HG03039 (cell line): ENCODE results near the gene GRIK3.

Experiments used
- ATAC-seq: cut with Tn5 transposase; IDR thresholded peaks from one replicate; pipeline ENCODE4 v1.9.1; 2021; ENCODE audit warnings: mild to moderate bottlenecking, moderate library complexity; ENCODE audit not compliant: unreplicated experiment

The GRIK3 gene

DNA sequence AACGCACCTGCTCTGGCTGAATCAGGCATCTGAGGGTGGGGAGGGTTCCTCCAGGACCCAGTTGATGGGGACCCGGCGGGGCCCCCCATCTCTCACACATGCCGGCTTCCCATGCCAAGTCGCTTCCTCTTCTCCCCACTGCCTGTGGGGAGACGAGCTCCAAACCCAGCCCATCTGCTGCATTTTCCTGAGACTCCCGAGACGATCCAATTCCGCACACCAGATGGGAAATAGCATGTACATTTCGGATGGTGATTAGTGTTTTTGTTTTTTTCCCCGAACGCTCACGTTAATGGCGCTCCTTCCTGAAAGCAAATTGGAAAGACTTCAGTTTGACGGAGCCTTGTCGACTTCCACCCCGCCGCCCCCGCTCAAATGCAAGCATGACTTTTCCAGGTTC is 13.2 kb upstream of the GRIK3 start:
- no peak for ATAC-seq

DNA sequence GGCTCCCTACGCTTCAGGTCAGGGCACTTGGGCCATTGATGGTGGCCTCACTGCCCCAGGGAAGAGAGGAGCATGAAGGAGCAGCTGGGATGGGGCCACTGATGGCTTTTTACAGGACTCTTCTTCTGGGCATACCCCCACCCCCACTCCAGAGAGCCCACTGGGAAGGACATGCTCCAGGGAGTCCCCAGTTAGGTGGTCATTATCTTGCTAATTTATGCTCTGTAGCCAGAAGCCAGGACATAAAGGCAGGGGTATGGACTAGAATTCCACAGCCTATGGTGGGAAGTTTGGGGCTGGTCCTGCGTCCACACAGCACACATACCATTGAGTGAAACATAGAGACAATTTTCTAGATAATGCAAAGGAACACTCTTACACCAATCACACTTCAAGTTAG is 8.8 kb upstream of the GRIK3 start:
- ATAC-seq: no peak

DNA sequence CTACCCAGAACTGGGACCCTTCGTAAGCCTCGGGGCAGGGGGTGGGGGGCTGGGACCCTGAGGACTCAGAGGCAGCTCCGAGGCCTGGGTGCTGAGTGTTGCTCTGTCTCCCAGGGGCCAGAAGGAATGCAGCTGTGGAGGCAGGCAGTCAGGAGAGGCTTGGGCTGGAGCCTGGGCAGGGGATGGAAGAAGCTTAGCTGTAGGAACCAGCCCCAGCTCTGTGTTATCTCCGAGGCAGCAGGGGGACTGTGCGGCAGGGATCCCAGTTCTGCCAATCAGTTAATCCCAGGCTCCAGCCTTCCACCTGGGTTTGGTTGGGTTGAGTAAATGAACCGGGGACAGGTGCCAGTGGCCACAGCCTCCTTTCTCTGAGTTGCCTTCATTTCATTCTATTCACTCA is 8.2 kb upstream of the GRIK3 start:
- no peak for ATAC-seq

DNA sequence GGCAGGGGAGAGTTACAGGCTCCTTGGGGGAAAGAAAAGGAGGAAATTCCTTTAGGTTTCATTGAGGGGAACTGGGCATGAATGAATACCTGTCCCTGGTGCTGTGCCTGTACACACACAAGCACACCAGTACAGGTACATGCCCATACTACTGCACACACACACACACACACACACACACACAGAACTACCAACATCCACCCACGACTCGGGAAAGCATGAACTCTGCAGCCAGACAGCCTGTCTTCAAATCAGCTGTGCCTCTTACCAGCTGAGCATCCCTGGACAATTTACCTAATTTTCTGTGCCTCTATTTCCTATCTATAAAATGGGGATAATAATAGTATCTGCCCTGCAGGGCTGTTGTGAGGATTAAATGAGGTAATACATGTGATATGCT is 7.2 kb upstream of the GRIK3 start:
- no peak for ATAC-seq

DNA sequence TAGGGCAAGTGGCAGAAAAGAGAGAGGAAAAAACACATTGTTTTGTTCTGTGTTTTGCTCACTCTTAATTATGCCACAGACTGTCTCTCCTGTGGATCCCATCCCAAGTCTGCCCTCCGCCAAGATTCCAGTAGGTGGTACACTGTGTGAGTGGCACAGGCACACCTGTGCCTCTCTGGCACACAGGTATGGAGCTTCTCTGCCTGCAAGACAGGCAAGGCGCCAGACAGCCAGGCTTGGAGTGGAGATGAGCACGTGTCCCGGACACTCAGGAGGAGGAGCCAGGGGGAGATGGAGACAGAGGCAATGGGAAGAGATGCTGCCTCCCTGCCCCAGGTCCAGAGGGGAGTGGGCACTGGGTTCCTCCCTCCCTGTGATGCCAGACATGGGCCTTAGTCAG is 6.5 kb upstream of the GRIK3 start:
- no peak for ATAC-seq

DNA sequence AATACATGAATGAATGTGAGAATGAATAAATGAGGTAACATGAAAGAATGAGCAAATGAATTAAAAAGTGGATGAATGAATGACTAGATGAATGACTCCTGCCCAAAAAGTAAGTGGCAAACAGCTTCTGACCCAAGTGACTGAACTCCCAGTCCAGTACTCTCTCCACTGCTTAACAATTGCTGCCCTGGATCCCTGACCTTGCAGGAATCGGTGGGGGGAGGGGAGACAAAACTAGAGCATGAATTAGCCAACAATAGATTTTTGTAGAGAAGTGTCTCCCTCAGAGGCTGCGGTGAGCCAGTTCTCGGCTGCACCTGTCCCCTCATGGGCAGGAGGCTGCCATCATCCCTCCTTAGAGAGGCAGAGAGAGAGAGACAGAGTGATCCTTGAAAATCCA is 5.9 kb upstream of the GRIK3 start:
- ATAC-seq: no peak

DNA sequence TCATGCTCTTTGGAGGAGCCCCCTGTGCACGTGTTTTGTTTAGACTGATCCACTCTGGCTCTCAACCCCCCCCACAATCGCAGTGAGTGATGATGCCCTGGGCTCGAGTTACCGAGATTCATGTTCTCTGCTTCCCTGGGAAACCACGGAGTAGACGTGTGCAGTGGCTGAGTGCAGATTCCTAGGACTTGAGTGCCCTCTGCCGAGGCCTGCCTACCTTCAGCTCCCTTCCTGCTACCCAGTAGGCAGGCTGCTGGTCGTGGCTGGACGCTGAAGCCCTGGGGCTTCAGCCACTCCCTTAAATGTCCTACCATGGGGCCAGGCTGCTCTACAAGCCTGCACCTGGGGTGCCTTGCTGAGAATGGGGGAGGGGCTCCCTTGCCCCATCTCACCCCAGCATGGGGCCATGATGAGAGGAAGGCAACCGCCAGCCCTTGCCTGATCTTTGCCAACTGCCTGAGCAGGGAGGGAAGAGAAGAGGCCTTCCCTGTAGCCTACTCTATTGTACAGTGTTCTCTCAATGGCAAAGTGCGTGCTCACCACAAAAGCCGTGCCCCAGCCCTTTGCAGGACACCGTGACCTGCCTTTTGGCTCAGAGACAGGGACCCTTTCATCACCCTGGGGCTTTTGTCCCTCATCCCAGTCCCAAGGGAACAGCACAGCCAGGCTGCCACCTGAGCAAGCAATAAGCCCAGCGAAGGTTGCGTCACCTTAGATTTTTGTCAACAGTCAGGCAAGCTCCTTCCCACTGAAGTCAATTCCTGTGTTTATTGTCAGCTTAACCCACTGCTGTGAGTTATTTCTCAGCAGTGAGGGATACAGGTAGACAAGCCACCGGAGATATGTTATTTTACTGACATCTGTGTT is 4.1 kb upstream of the GRIK3 start:
- no peak for ATAC-seq

DNA sequence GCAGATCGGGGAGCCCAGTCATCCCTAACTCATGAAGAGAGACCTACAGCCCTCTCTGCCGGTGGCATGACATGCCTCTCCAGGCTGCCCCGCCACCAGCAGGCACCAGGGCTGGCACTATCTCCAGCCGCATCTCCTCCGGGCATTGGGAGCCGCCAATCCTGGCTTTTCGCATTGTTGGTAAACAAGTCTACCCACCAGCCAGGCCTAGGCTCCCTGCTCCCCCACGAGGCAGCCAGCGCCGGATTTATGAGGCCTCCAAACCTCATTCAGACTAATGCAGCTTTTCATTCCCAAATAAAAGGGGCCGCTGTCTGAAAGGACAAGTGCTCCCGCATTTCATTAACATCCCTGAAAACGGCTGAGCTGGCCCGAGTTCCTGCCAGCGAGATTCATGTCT is 3.4 kb upstream of the GRIK3 start:
- no peak for ATAC-seq

DNA sequence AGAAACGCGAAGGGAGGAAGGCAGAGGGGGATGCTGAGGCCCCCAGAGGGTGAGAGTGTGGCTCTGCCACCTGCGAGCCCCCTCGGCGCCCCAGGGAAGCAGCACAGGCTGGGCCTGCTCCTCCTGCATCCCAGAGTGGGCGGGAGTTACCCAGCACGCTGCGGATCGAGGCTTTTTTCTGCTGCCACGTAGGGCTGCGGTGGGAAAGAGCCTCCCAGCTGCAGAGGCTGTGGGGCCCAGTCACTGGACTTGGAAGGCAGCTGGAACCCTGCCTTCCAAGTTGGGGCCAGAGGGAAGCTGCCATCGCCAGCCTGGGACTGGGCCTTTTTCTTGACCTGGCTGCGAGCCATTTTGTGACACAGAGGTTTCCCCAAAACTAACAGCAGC is 2.3 kb upstream of the GRIK3 start:
- ATAC-seq: no peak

DNA sequence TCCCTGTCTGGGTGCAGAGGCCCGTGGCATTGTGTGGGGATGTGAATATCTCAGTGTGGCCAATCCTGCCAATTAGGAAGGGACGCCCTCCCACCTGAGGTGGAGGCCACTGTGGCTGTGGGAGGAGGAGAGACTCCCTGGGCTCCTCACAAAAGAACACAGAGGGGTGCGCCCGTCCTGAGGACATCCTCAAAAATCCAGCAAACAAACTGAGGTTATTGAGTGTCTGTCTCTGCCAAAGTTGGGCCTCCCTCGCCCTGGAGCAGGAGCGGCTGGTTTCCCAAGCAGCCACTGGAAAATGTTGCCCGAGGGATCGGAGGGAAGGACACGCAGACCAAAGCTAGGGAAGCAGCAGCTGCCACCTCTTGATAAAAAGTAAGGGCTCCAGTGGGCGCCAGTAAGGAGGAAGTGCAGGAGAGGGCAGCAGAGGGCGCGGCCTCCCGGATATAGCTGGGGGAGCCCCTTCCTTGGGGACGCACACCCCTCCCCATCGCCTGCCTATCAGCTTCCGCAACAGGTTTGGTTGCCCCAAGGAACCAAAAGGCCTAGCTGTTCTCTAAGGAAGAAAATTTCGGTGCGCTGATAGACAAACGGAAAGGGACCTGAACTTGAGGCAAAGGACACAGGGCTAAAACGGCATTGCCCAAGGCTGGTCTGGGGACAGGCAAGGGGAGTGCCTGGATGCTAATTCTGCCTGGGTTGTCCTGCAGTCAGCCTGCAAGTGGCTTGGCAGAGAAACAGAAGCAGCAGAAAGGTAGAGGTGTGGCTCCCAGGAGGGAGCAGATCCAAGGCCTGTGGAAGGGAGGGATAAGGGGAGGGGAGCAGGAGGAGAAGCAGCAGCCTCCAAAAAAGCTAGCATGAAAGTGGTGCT is 1.7 kb upstream of the GRIK3 start:
- ATAC-seq: no peak

DNA sequence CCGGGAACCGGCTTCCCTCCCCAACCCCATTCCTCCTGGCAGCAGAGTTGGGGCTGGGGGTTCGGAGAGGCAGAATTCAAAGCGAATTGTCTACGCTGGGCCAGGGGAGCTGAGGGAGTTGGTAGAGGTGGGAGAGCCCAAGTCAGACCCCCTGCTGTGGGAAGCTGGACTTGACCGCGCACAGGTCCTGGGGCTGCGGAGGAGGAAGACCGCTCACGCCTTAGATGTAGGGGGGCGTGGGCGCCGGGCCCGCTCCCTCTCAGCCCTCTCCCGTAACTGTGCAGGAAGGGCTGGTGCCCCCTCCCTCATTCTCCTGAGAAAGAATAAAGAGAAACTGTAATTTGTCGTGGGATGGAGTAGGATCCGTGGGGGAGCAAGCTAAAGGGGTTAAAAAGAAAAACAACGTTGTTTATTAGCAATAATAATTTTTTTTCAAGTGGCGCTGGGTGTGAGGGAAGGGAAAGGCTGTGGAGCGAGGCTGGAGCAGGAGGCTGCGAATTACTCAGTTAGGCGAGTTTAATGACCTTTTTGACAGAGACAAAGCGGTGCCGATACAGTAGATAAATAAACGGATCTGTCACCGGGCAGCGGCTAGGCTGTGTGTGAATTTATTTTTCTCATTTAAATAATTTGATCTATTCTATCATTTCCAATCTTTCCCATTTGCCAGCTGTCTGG is 838 bp upstream of the GRIK3 start:
- no peak for ATAC-seq

DNA sequence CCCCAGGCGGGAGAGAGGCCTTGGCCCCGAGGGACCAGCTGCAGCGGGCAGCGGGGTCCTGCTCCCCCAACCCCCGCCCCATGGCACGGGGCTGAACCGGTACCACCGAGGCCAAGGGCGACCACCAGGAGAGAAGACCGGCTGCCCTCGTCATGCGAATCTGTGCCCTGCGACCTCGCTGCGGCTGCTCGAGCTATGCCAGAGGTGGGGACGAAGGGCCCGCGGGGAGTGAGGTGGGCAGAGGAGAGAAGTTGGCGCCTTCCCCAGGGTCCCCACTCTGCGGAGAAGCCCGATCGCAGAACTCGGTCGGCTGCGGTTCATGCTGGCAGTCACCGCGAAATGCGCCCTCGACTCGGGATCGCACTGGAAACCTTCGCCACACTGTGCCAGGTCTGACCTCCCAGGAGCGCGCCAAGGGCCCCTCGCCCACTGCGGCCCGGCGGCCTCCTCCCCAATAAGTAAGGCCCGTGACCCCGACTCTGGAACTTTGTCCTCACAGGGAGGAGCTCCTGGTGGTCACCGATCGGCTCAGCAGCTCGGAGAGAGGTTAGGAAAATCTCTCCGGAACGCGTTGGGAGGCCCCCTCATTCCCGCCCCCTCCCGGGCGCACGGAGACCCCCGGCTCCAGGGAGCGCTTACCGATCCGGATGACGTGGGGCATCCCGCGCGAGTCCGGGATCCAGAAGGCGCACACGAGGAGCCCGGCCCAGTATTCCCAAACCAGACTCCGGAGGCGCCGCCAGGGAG is 787 bp downstream of the GRIK3 start:
- ATAC-seq: no peak

DNA sequence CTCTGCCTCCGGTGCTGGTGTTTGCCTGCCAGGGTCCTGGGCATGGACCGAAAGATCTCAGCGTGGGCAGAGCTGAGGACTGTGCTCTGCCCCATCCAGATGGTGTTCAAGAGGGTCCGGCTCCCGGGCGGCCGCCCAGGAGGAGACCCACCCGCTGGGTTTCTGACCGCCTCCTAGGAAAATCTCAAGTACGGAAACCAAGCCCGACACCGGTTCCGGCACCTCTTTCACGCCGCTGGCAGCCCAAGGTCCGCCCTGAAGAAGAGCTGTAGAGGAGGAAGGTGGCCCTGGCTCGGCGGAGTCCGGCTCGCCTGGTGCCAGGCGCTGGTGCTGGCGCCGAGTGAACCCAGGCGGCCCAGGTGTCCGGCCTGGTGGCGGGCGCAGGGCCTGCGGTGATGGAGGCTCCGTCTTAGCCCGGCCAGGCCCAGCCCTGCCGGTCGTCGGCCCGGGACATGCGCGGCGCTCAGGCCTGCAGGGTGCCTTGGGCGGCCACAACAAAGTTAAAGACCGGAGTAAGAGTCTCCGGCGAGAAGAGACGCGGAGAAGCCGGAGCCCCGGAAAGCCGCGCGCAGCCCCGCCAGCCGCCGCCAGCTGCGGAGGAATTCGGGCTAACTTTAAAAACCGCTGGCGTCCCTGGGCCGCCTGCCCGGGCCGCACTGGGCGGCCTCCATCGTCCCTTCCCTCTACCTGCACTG is 1.5 kb downstream of the GRIK3 start:
- ATAC-seq: no peak

DNA sequence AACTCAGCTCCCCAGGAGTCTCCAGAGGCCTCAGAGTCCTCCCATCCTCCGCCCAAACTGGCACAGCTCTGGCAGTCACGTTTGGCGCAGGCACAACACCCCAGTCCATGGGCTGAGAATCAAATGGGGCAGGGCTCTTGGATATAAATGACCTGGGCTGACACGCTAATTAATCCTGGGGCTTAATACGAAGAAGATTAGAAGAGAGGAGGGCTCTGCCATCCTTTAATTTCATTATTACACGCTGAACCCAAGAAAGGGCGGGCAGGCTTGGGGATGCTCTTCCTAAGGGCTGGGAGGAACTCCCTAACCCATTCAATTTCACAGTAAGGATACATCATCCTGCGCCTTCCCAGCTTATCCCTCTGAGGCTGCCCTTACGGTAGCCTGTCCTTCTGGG is 2.4 kb downstream of the GRIK3 start:
- ATAC-seq: no peak

DNA sequence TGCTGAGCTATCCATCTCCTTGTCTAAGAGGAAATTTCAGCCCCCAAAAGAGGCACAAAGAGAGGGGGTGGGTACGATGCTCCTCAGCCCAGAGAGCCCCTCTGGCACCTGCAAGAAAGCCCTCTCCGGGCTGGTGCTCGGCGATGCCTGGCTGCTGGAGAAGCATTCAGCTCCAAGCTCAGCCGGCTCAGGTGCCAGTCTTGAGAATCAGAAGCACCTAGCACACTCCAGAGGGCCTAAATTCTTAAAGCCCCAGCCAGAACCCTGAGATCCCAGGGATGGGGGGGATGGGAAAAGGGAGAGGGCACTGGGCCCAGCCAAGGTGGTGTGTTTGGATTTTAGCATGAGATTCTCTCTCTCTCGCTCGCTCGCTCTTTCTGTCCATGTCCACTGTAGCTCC is 2.9 kb downstream of the GRIK3 start:
- no peak for ATAC-seq

DNA sequence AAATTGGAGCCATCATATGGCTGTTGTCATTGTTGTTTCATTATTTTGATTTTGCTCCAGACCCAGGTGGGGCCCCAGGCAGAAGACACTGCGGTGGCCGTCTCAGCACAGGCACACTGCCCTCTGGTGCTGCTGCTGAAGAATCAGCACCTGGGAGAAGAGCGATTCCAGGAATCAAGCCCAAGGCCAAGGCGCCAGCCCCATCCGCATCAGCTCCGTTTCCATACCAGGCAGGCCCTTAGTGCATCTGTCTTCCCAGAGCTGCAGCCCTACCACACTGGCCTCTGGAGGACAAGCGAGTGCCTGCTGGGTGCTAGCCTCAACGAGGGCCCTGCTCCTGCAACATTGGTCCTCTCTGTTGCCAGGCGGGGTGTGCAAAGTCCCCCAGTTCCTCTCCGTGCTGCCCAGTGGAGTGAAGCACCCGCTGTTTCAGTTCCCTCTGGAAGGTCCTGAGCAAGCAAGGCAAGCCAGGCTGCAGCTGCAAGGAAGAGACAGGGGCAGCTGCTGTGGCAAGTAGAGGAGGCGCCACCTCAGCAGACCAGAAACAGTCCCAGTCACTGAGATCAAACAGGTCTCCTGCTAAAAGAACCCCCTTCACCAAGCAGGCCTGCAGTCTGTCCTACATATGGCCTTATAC is 5.2 kb downstream of the GRIK3 start:
- no peak for ATAC-seq

DNA sequence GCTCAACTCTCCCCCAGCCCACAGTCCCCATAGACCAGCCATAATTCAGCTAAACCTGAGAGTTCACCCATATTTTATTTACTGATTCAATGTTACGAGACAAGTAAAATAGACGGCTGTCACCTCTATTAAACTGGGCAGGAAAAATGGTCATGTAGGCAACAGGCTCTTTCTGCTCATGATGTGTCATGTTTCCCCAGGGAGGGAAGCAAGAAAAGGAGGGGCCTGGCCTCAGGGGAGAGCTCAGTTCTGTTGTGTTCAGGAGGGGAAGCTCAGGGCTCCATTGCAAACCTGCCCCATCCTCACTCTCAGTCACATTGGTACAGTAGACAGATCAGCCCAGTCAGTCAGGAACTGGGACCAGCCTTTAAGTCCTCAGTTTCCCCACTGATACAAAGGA is 12.8 kb downstream of the GRIK3 start:
- no peak for ATAC-seq

DNA sequence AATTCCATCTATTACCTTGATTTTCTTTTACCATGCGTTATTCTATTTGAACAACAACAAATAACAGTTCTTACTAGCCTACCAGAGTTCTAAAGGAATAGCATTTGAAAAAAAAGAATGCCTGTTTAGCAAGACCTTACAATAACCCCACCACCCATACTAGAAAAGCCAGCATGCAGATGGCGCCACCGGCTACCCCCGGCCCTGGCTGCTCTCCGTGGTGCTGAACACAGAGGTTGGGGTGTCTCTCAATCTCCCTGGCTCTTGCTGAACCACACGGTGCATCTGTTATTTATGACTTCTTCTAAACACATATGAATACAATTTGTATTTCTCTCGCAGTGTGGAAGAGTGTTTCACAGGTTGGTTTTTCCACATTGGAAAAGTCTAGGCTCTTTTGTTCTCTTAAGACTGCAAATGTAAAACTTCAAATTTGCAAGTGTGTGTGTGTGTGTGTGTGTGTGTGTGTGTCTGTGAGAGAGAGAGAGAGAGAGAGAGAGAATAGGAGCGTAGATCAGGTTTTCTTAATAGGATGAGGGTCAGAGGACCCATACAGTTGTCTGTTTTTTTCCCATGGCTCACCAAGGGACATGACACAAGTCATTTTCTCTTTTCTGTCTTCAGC is 13.6 kb downstream of the GRIK3 start:
- ATAC-seq: no peak

DNA sequence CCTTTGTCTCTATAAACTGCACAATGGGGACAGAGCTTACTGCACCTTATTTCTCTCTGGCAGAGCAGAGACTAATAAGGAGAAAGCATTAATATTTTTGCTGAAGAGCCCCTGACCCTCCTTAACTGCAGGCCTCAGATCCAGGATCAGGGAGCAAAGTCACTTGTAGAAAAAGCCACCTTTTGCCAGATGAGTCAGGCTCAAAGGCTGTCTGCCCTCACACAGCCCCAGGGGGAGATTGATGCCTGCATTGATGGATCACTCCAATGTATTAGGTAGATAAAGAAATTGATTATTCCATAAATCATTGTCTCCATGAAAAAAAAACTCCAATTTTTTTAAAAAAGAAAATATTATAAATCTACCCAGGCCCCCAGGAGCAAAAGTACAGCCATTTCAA is 15.8 kb downstream of the GRIK3 start:
- ATAC-seq: no peak
